Right kidney (tissue), 1 donor: Measurements from ENCODE around the gene PLCH2.
"Not testable (repeated sequence)": the region's sequence is repeated elsewhere in the genome, so short reads cannot be mapped to it uniquely, and the experiment has no call there.

Source experiments
- DNase-seq: peaks from one replicate; pipeline ENCODE4 v3.0.0-alpha.2; 2016

Gene PLCH2

DNA sequence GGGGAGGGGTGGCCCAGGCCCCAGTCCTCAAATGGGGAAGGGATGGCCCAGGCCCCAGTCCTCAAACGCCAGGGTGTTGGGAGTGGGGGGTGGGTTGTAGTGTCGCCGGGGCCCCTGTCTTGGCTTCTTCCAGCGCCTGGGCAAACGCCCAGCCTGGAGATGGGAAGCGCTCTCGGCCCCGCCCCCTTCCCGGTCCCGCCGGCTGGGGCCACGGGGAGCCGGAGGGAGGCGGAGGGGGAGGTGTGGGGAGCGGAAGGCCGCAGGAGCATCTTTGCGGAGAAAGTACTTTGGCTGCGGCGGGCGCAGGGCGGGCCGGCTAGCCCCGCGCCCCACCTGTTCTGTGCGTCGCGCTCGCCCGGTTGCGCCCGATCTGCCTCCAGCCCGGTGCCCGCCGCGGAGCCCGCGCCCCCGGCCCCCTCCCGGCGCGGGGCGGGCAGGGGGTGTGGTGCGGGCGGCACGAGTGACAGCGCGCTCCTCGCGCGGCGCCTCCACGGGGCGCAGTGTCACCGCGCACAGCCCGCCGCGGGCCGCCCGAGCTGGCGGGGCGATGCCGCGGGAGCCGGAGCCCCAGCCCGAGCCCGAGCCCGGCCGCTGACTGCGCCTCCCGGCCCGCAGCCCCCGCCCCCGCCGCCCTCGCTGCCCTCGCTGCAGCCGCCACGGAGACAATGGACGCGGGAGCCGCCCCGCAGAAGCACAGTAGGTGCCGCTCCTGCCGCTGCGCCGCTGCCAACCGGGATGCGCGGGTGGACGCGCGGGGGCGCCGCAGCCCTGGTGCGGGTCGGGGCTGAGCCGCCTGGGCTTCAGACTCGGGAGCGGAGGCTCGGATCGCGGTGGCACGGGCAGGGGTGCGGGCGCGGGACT, 32.6 kb upstream of the PLCH2 start:
- DNase-seq: no peak

DNA sequence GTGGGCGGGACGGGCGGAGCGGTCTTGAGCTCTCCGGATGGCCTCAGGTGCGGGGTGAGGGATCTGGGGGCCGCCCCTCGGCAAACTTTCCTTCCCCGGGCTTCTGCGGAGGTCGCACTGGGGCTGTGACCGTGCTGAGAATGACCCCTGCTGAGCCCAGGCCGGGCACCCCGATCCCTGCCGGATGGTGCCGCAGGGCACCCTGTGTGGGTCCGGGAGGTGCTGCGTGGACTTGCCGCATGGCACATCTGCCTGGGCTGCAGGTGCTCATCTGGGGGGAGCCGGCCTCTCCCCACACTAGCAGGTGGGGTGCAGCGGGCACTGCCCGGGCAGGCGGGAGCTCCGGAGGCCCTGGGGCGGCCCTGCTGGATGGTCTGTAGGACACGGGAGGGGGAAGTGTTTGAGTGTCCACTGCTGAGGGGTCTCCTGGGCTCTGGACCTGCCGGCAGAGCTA, 31.9 kb upstream of the PLCH2 start:
- no peak for DNase-seq

DNA sequence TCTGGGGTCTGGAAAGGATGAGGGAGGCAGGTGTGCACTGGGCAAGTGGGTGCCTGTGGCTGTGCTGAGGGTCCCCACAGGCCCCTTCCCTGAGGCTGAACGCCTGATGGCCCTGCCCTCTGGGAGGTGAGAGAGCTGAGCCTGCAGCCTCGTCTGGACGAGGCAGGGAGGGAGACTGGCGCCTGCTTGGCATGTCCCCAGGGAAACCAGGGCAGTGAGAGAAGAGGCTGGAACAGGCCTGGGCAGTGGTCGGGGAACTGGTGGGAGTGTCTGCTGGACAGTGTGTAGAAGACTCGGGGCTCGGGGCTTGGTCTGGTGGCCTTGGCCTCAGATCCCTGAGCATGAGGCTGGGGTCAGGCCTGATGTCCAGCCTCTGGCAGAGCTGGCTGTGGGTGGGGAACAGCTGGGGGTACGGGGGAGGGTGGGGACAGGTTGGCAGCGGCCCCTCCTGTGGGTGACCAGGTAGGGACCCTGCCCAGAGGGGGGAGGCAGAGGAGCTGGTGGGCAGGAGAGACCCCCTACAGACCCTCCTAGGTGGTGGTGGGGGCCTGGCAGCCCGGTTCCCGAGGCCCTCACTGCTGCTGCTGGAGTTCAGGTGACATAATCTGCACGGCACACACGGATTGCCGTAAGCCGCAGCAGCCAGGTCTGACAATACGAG, 30.8 kb upstream of the PLCH2 start:
- no peak for DNase-seq

DNA sequence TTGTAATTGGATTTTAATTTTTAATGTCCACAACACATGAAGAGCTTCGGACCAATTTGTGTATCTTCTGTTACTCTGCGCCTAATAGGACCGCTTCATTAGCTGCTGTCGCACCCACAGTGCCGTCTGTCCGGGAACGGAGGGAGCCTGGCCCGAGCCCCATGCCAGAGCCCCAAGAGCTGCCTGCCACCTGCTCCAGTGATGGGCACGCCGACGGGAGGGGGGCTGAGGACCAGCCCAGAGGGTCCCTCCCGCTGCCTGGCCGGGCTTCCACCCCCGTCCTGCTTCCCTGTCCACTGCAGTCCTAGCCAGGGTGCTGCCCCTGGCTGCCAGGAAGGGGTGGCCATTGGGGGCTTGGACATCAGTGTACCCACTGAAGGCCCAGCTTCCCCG, 30.3 kb upstream of the PLCH2 start:
- no peak for DNase-seq

DNA sequence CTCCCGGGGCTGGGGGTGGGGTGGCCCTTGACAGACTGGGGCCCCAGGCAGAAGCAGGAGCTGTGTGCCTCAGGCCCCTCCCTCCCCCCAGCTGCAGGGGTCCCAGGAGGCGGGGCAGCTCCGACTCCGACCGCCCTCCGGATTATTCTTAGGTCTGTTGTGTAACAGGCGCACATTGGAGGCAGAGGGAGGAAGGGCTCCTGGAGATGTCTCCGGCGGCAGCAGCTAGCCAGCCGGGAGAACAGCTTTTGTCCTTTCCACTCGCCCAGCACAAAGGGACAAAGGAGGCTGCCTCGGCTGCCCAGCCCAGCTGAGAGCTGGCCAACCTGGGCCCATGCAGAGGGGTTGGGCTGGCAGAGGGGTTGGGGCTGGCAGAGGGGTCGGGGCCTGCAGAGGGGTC, 29.7 kb upstream of the PLCH2 start:
- no peak for DNase-seq

DNA sequence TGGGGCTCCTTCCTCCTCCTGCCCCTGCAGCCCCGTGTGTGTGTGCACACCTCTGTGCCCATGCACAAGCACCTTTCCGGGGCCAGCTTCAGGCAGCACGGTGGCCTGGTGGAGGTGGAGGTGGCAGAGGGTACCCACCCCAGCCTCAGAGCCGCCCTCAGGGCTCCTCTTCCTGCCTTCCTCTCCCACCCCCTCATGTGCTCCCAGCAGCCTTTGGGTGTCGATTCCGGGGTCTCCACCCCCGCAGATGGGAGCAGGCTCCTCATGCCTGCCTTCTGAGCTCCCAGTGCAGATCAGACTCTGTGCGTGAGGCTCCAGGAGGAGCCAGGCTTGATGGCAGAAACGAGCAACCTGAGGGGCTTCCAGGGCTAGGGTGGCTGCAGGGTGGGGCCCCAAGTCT, 29.2 kb upstream of the PLCH2 start:
- no peak for DNase-seq

DNA sequence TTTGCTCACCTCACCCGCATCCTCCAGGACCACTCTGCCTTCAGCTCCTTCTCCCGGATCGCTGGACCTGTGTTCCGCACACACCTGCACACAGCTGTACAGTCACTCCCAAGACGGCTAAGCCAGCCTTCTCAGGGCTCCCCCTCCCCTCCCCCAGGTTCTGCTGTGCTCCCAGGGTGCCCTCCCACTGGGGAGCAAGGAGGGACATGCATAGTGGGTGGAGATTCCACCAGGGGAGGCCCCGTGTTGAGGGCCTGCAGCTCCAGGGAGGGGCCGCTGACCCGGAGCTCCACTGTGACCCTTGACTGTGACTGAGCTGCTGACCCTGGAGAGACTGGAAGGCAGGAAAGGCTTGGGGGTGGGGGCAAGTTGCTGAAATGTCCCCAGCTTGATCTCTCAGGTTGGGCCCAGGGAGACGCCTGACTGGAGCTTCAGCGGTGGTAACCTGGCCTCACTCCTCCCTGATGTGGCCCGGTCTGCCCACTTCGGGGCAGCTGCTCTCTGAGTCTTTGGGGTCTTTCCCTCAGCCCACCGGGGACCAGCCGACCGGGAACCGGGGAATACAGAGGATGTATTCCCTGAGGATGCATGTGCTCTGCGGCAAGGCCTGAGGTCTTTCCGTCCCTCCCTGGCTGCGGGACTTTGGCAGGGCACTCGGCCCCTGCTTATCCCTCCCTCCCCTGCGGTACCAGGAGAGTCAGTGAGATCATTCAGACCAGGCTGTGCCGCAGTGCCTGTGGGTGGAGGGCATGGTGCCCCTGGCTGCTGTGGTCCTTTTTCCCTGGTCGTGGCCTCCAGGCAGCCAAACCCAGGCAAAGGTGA, 28.6 kb upstream of the PLCH2 start:
- no peak for DNase-seq

DNA sequence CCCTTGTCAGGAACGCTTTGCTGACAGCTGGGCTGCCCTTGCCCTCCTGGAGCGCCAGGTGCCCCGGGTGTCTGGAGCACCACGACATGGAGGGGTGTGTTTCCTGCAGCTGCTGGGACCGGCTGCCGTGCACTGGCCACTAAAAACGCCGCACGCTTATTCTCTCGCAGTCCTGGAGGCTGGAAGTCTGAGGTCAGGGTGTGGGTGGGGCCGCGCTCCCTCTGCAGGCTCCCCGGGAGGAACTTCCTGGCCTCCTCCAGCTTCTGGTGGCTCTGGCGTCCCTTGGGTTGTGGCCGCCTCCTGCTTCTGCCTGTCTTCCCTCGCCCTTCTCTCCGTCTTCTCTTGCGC, 28.0 kb upstream of the PLCH2 start:
- no peak for DNase-seq

DNA sequence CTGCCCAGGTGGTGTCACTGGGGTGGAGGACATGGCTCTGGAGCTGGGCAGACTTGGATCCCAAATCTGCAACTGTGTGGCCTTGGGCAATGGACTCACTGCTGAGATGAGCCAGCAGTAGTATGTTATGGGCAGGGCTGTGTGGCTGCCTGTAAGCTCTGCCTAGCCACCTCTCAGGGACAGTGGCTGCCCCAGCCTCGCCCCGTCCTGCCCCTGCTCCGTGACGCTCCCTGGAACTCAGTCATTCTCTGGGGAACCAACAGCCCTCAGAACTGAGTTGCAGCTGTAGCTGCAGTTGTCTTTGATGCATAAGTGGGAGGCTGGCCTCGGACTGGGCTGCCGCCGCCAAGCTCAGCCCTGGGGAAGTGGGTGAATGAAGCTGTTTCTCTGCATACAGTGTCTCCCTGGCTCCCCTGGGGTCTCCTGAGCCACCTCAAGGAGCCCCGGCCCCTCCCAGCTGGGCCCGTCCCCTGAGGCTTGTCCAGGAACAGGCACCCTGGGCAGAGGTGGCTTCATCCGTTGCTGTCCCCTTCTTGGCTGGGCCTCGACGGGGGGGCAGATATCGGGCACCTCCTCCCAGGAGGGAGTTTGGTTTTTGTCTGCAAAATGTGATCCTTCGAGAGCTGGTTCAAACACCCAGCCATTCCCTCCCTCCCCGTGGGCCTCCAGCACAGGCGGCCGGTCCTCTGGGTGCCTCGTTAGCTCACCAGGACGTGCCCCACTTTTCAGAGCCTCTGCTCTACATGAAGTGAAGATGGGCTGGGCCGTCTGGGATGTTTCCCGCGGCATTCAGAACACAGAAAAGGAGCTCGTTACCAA, 26.2 kb upstream of the PLCH2 start:
- no peak for DNase-seq

DNA sequence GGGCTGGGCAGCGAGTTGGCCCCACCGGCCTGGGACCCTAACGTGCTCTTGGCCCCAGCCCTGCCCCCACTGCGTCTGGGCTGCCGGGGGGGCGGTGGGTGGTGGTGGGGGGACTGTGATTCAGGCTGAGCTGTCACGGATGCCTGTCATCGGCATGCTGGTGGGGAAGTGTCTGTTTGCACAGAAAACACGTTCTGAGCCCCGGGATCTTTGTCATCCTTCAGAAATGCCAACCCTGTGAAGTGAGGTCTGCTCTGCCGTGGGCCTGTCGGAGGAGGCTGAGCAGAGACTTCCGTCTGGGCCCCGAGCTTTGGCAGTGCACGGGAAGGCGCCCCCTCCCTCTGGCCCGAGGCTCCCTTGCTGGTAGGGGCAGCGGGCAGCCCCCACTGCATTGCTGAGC, 24.3 kb upstream of the PLCH2 start:
- DNase-seq: no peak

DNA sequence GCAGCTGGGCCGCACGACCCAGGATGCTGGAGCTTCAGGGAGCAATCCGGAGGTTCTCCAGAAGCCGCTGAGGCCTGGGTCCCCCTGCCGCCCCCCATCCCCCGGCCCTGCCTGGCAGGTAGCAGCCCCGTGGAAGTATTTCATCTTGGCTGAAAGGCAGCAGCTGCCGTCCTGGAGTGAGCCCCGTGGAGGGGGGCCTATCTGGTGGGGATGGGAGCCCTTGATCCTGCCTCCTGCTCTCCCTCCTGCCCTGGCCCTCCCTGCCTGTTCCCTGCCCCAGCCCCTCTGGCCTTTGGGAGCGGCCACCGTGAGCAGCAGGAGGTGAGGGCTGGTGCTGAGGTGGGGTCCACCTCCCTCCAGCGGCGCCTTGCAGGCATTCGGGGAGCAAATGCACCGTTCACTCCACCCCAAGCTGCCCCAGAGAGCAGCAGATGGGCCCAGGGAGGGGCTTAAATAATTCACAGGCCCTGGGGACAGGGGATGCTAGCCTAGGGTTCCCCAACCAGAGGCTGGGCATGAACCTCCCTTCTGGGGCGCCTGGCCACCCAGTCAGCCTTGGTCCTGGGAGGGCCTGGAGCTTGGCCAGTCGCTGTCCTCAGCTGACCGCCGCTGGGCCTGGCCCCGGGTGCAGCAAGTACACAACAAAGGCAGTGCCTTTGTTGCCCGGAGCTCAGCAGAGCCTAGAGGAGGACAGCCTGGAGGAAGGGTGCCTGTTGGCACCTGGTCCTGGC, 23.7 kb upstream of the PLCH2 start:
- no peak for DNase-seq

DNA sequence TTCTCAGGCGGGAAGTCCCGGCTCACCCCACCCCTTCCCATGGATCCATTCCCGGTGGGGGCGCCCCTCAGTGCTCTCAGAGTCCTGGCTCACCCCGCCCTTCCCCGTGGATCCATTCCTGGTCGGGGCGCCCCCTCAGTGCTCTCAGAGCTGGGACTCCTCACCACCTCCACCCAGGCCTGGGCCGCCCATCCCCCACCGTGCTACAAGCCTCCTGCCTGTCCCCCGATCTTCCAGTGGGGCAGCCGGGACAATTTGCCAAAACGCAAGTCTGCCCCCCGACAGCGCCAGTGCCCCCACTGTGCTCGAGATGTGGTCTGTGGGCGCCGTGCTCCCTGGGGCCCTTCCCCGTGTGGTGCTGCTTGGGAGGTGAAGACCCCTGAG, 23.2 kb upstream of the PLCH2 start:
- no peak for DNase-seq

DNA sequence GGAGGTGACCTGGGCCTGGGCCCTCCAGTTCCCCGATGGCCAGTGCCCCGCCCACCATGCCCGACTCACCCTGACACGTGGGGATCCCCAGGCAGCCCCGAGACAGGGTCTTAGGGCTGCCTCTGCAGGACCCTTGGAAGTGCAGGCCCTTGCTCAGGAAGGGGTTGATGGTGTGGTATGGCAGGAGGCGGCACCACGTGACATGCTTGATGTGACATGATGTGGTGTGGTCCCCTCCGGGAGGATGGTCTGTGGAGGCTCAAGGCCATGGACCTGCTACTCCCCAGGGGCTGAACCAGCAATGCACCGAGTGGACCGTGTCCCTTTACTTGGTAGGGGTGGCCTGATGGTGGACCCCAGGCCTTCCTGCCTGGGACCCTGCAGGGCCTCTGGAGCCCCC, 21.9 kb upstream of the PLCH2 start:
- DNase-seq: no peak

DNA sequence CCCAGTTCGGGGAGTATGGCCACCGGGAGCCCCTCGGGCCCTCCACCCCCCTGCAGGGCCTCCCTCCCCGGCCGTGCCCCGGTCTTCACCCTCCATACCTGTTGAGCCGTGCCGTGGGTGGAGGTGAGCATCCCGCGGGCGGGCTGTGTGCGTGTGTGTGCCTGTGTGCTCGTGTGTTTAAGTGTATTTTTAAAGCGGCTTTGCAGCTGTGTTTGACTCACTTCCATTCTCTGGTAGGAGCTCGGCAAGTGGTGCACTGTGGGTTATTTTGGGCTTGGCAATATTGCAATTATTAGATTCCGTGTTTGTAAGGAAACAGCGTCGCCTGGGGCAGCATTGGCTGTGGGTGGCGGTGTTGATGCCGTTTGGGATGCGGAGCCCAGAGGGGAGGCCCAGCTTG, 20.3 kb upstream of the PLCH2 start:
- DNase-seq: no peak

DNA sequence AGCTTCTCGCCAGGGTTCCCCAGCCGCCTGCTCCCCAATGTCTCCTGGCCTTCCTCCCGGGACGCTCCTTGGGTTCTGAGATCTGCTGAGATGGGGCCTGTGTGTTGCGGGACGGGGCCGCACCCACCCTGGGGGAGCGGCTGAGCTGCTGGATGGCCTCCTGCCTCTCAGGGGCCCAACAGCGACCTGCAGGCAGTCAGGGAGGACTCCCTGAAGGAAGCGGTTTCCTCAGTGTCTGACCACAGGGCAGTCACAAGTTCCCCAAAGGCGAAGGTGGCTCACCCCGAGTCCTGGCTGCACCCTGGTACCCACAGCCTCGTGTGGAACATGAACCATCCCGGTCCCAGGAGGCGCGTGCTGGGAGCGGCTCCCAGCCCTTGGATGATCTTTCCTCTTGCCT, 18.6 kb upstream of the PLCH2 start:
- no peak for DNase-seq

DNA sequence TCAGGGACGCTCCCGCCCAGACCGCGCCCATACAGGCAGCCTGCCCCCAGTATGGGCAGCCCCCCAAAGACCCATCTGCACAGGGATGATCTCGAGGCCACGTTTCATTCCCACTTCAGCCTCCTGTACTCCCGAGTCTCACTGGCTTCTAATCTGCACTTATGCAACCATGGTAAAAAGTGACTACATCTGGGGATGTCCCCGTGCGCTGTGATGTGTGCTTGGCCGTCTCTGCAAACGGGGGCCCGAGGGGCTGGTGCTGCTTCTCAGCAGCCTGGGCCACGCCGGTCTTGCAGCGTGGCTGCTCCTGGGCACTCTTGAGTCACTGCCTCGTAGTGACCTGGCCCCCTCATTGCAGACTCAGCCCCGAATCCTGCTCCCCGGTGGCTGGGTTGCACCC, 17.4 kb upstream of the PLCH2 start:
- DNase-seq: no peak

DNA sequence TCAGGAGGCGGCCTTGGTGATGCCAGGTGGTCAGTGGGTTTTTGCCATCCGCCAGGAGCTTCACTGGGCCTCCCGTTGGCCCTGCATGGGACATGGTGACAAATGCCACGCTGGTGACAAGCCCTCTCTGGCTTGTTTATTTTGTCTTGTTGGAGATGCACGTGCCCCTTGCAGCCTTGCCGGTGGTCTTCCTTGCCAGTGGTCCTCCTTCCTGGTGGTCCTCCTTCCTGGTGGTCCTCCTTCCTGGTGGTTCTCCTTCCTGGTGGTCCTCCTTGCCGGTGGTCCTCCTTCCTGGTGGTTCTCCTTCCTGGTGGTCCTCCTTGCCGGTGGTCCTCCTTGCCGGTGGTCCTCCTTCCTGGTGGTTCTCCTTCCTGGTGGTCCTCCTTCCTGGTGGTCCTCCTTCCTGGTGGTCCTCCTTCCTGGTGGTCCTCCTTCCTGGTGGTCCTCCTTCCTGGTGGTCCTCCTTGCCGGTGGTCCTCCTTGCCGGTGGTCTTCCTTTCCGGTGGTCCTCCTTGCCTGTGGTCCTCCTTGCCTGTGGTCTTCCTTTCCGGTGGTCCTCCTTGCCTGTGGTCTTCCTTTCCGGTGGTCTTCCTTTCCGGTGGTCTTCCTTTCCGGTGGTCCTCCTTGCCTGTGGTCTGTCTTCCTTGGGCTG, 16.9 kb upstream of the PLCH2 start:
- DNase-seq: not testable (repeated sequence)

DNA sequence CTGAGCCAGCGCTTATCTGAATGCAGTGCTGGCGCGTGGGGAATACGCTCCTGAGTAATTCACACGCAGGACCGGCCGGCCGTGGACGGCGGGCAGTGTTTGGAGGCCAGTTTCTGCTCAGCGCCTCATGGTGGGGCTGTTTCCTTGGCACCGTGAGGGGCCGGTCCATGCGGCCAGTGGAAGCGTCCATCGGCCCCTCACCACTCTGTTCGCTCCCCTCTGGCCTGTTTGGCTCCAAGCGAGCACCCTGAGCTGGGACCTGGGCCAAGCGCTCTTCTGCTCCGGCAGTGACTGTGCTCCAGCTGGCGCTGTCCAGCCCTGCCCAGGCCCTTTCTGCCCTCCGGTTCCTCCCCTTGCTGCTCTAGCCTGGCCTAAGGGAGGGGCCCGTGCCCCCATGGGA, 16.3 kb upstream of the PLCH2 start:
- DNase-seq: no peak

DNA sequence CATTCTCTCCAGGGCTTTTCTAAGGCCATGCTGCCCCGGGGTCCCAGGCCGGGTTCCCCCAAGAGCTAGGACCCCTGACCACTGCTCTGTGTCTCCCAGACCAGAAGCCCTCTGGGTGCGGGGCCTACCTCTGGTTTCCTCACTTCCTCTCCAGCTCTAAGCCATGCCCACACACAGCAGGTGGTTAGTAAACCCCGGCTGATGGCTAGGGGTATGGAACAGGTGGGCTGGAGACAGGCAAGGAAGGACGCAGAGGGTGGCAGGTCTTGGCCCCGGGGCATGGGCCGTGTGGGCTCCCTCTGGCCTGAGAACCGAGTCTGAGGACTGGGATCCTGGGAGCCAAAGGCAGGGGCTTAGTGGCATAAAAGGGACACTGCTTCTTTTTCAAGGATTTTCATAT, 15.9 kb upstream of the PLCH2 start:
- DNase-seq: no peak

DNA sequence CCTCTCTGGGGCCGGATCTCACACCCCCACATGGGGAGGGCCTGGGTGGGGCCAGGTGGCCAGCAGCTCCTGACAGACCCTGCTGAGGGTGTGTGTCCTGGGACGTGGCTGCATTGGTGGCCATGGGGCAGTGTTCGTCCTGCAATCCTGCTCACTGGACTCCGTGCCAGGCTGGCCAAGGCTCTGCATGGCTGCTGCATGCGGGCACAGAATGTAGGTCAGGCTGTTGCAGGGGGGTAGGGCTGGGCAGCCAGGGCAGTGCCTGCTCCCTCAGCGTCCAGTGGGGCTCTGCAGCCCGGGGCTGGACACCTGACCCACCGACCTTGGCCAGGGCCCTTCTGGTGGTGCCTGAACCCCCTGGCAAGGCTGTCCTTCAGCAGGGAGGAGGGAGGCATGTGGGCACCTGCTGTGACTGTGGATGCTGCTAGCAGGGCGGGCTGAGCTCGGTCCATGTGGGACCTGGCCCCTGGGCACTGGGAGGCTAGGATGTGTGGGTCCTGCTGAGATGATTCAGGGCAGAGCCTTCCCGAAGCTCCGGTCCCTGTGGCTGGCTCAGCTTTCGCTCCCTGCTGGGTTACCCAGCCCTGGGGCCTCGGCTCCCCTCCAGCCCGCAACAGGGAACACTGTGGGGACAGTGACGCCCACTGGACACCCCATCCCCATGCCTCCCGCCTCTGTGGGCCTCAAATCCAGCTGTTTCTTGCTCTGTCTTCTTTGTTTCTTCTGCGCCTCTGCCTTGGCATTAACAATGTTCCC, 14.9 kb upstream of the PLCH2 start:
- no peak for DNase-seq
